ENCODE data around the gene SYT6.

The SYT6 gene

GRCh38 chr1:114093624-114094362, 59.9 kb downstream of the SYT6 start:
- DNase-seq (ENCODE audit: low read depth in 2 of 3, low spot score in 1 of 3), result no peak

- DNase-seq (ENCODE audit: low read depth in 2 of 3, low spot score in 1 of 3), result no peak
Observed at GRCh38 chr1:114092186-114093062, 61.2 kb downstream of the SYT6 start.

GRCh38 chr1:114091711-114092110, 62.0 kb downstream of the SYT6 start:
- no peak for DNase-seq (ENCODE audit: low read depth in 2 of 3, low spot score in 1 of 3)

- DNase-seq (ENCODE audit: low read depth in 2 of 3, low spot score in 1 of 3), result no peak
Observed at GRCh38 chr1:114090738-114091505, 62.7 kb downstream of the SYT6 start.

- no peak for DNase-seq (ENCODE audit: low read depth in 2 of 3, low spot score in 1 of 3)
Observed at GRCh38 chr1:114089502-114090138, 64.0 kb downstream of the SYT6 start.

- no peak for DNase-seq (ENCODE audit: low read depth in 2 of 3, low spot score in 1 of 3)
Observed at GRCh38 chr1:114088392-114089299, 65.0 kb downstream of the SYT6 start.

- no peak for DNase-seq (ENCODE audit: low read depth in 2 of 3, low spot score in 1 of 3)
Observed at GRCh38 chr1:114087495-114087894, 66.2 kb downstream of the SYT6 start.

- no peak for DNase-seq (ENCODE audit: low read depth in 2 of 3, low spot score in 1 of 3)
Observed at GRCh38 chr1:114086601-114087368, 66.9 kb downstream of the SYT6 start.

GRCh38 chr1:114082867-114083585, 70.6 kb downstream of the SYT6 start:
- no peak for DNase-seq (ENCODE audit: low read depth in 2 of 3, low spot score in 1 of 3)

- DNase-seq (ENCODE audit: low read depth in 2 of 3, low spot score in 1 of 3), result no peak
Observed at GRCh38 chr1:114082304-114082630, 71.4 kb downstream of the SYT6 start.

GRCh38 chr1:114081437-114082303, 72.0 kb downstream of the SYT6 start:
- no peak for DNase-seq (ENCODE audit: low read depth in 2 of 3, low spot score in 1 of 3)

GRCh38 chr1:114080511-114081436, 72.9 kb downstream of the SYT6 start:
- no peak for DNase-seq (ENCODE audit: low read depth in 2 of 3, low spot score in 1 of 3)

- no peak for DNase-seq (ENCODE audit: low read depth in 2 of 3, low spot score in 1 of 3)
Observed at GRCh38 chr1:114079596-114080190, 74.0 kb downstream of the SYT6 start.

- DNase-seq (ENCODE audit: low read depth in 2 of 3, low spot score in 1 of 3), result no peak
Observed at GRCh38 chr1:114078116-114078515, 75.6 kb downstream of the SYT6 start.

- no peak for DNase-seq (ENCODE audit: low read depth in 2 of 3, low spot score in 1 of 3)
Observed at GRCh38 chr1:114077188-114077587, 76.5 kb downstream of the SYT6 start.

GRCh38 chr1:114076308-114076707, 77.4 kb downstream of the SYT6 start:
- DNase-seq (ENCODE audit: low read depth in 2 of 3, low spot score in 1 of 3), result no peak
